MM.1S (cell line): ENCODE measurements around the gene LHFPL2.

Experiments used
- EZH2 ChIP-seq: fragments of 300-600 bp; sonication (generic); optimal IDR thresholded peaks from 2 replicates; pipeline ENCODE3; 2017; ENCODE audit warnings: low read depth, mild to moderate bottlenecking, antibody characterized with exemption, low read length, mixed read lengths
- EZH2phosphoT487 ChIP-seq: fragments of 300-600 bp; sonication (generic); IDR thresholded peaks from 2 replicates; pipeline ENCODE4 v1.6.1; 2018; ENCODE audit warnings: antibody characterized with exemption, low read length
- TF ChIP-seq, protein P1 (sequence below): fragments of 300-600 bp; sonication (generic); IDR thresholded peaks from 2 replicates; pipeline ENCODE4 v1.5.1; 2016; ENCODE audit warnings: antibody characterized with exemption, low read length, mixed read lengths

DNA sequence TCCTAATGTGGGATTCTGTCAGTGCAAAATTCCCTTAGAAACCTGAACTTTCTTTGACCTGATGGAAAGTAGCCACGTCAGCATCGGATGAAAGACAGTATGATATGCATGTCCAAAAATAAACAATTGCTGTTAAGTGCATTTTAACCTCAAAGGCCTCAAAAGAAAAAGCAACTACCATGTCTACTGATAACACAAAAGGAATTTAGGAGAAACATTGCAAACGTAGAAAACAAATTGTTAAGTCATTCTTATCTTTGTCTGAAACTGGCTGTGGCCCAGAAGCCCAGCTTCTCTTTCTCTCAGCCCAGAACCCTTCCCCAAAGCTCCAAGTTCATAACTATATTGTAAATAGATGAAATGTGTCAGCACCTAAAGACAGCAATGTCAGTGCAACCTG, 11.1 kb upstream of the LHFPL2 start:
- TF ChIP-seq, protein P1, sequence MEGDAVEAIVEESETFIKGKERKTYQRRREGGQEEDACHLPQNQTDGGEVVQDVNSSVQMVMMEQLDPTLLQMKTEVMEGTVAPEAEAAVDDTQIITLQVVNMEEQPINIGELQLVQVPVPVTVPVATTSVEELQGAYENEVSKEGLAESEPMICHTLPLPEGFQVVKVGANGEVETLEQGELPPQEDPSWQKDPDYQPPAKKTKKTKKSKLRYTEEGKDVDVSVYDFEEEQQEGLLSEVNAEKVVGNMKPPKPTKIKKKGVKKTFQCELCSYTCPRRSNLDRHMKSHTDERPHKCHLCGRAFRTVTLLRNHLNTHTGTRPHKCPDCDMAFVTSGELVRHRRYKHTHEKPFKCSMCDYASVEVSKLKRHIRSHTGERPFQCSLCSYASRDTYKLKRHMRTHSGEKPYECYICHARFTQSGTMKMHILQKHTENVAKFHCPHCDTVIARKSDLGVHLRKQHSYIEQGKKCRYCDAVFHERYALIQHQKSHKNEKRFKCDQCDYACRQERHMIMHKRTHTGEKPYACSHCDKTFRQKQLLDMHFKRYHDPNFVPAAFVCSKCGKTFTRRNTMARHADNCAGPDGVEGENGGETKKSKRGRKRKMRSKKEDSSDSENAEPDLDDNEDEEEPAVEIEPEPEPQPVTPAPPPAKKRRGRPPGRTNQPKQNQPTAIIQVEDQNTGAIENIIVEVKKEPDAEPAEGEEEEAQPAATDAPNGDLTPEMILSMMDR, result no peak
- no peak for TF ChIP-seq EZH2
- TF ChIP-seq EZH2phosphoT487, result no peak
